Transverse colon (tissue), 4 donors: ENCODE measurements around the gene WNK2.

Source experiments
- EP300 ChIP-seq: sonication (generic); formaldehyde crosslinking; IDR thresholded peaks from one replicate; pipeline ENCODE4 v1.6.1; 2017; ENCODE audit warnings: antibody characterized with exemption, low read depth
- POLR2A ChIP-seq: fragments of 450-650 bp; IDR thresholded peaks from one replicate; pipeline ENCODE4 v1.6.1; 2016; ENCODE audit warnings: antibody characterized with exemption, mild to moderate bottlenecking, moderate library complexity
- POLR2AphosphoS5 ChIP-seq, 3 donors: sonication (generic); formaldehyde crosslinking; IDR thresholded peaks; one replicate each; pipeline ENCODE4 v1.6.1; 2016; ENCODE audit warnings: antibody characterized with exemption in 3 of 3
- TF ChIP-seq, protein P1 (sequence below), 5 experiments: fragments of 200-600 bp in 3 of 5; fragments of 450-650 bp in 2 of 5; sonication (generic) in 3 of 5; IDR thresholded peaks; 1 replicate in 2 of 5; 2 replicates in 3 of 5; pipeline ENCODE4 v1.5.1; 2016 to 2017; ENCODE audit warnings: antibody characterized with exemption in 5 of 5, inconsistent platforms in 3 of 5, mild to moderate bottlenecking in 2 of 5, moderate library complexity in 1 of 5

DNA sequence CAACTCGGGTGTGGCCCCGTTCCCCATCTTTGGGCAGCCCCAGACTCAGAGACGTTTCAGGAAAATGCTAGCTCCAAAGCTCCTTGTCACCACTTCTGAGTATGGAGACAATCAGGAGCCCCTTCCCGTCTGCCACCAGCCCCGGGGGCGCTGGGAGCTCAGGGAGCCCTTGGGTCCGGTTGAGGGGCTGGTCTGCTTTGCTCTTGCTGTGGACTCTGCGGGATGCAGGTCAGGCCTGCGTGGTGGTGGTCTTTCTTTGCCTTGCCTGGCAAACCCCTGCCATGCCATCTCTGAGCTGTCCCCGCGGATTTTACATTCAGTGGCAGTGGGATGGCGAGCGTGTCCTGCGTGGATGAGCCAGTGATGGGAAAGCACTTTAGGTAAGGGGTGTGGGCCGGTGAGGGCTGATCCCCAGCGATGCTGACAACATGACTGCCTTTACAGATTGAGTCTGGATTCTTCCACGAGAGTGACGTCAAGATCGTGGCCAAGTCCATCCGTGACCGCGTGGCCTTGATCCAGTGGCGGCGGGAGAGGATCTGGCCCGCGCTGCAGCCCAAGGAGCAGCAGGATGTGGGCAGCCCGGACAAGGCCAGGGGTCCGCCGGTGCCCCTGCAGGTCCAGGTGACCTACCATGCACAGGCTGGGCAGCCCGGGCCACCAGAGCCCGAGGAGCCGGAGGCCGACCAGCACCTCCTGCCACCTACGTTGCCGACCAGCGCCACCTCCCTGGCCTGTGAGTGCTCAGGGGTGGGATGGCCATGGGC, 63.3 kb downstream of the WNK2 start:
- TF ChIP-seq POLR2A = no peak
- TF ChIP-seq, protein P1, sequence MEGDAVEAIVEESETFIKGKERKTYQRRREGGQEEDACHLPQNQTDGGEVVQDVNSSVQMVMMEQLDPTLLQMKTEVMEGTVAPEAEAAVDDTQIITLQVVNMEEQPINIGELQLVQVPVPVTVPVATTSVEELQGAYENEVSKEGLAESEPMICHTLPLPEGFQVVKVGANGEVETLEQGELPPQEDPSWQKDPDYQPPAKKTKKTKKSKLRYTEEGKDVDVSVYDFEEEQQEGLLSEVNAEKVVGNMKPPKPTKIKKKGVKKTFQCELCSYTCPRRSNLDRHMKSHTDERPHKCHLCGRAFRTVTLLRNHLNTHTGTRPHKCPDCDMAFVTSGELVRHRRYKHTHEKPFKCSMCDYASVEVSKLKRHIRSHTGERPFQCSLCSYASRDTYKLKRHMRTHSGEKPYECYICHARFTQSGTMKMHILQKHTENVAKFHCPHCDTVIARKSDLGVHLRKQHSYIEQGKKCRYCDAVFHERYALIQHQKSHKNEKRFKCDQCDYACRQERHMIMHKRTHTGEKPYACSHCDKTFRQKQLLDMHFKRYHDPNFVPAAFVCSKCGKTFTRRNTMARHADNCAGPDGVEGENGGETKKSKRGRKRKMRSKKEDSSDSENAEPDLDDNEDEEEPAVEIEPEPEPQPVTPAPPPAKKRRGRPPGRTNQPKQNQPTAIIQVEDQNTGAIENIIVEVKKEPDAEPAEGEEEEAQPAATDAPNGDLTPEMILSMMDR (IDR thresholded peaks at IDR 0.05) = no peak
- TF ChIP-seq EP300 = no peak
- no peak for TF ChIP-seq POLR2AphosphoS5 (IDR thresholded peaks at IDR 0.05)
